GM18505 (cell line): Measurements from ENCODE around the gene IFNA8.
A peak's percentile ranks its signal among the peaks of the same experiment; 100 is the strongest.
"Not testable (repeated sequence)": the region's sequence is repeated elsewhere in the genome, so short reads cannot be mapped to it uniquely, and the experiment has no call there.

Source experiments
- ATAC-seq: cut with Tn5 transposase; IDR thresholded peaks from one replicate; pipeline ENCODE4 v1.9.1; 2021; ENCODE audit not compliant: unreplicated experiment
- POLR2A ChIP-seq: IDR thresholded peaks from 4 replicates; pipeline ENCODE4 v1.6.1; 2011; ENCODE audit warnings: borderline replicate concordance; ENCODE audit not compliant: insufficient read depth, insufficient read length; ENCODE audit errors: extremely low read depth

The IFNA8 gene

GRCh38 chr9:21440139-21440538, 31.2 kb downstream of the IFNA8 start, which contains the start of gene IFNA1:
IFNA1 (plus strand) TSS chr9:21440439; CDS start chr9:21440508, 69 bp downstream.
- no peak for ATAC-seq
- TF ChIP-seq POLR2A, result no peak

GRCh38 chr9:21443849-21444625, 35.1 kb downstream of the IFNA8 start:
- TF ChIP-seq POLR2A, result no peak
- ATAC-seq, result peak; percentile 94

GRCh38 chr9:21449312-21449711, 40.4 kb downstream of the IFNA8 start:
- not testable (repeated sequence) for ATAC-seq

- TF ChIP-seq POLR2A, result no peak
- no peak for ATAC-seq
Measured at GRCh38 chr9:21450733-21451394, 41.9 kb downstream of the IFNA8 start.

GRCh38 chr9:21452681-21453080, 43.8 kb downstream of the IFNA8 start:
- no peak for ATAC-seq
- no peak for TF ChIP-seq POLR2A

- no peak for ATAC-seq
- no peak for TF ChIP-seq POLR2A
Measured at GRCh38 chr9:21454149-21454548, 45.2 kb downstream of the IFNA8 start.

- ATAC-seq, result peak; percentile 94
- TF ChIP-seq POLR2A, result no peak
Measured at GRCh38 chr9:21455320-21455719, 46.4 kb downstream of the IFNA8 start.
